Mucosa of gallbladder (tissue), 1 donor: ENCODE results near the gene KIFAP3. TPM values are rescaled to one million over a fixed set of nuclear protein-coding genes. Genes with fewer than 3 reads are reported as not detected.
"Not testable (repeated sequence)": the region's sequence is repeated elsewhere in the genome, so short reads cannot be mapped to it uniquely, and the experiment has no call there.

ENCODE experiments used
- DNase-seq: peaks from one replicate; pipeline ENCODE4 v3.0.0-alpha.2; 2020; ENCODE audit warnings: low spot score
- total RNA-seq: library from RNA; stranded (reverse); gene quantifications from one replicate; pipeline ENCODE4 v1.2.1, GENCODE V29; 2021
- donor health status: DM: no; HTN: no; CAD: no.

The KIFAP3 gene
- total RNA-seq, 1 donor from 2014 or later = 29.5 TPM

- no peak for DNase-seq
These were observed 150.4 kb downstream of the KIFAP3 start for GRCh38 chr1:169924063-169924462.

DNA sequence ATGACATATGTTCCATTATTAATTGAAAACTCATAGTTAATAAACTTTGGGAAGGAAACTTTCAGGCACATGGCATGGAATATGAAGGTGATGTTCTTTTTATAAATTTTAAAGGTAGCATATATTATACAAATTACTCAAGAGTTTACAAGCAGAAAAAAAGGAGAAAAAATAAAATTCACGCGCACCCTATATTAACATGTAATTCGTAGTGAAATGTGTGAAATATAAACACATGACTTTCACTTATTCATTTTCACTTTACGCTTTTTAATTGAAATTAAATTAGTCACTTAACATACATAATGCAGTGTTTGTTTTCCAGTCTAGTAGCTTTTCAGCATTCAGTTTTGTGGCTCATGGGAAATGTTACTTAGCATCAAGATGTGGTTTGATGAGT lies 153.4 kb downstream of the KIFAP3 start:
- DNase-seq = no peak

- DNase-seq = no peak
These were observed 155.6 kb downstream of the KIFAP3 start for GRCh38 chr1:169918927-169919326.

DNA sequence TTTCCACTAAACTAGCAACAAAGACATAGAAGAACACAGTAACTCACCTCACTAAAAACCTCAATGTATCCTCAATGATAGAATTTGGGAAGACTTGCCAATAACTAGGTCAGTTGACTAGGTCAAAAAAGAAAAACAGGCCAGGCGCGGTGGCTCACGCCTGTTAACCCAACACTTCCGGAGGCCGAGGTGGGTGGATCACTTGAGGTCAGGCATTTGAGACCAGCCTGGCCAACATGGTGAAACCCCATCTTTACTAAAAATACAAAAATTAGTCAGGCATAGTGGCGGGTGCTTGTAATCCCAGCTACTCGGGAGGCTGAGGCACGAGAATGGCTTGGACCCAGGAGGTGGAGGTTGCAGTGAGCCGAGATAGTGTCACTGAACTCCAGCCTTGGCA lies 156.3 kb downstream of the KIFAP3 start:
- DNase-seq = not testable (repeated sequence)

DNA sequence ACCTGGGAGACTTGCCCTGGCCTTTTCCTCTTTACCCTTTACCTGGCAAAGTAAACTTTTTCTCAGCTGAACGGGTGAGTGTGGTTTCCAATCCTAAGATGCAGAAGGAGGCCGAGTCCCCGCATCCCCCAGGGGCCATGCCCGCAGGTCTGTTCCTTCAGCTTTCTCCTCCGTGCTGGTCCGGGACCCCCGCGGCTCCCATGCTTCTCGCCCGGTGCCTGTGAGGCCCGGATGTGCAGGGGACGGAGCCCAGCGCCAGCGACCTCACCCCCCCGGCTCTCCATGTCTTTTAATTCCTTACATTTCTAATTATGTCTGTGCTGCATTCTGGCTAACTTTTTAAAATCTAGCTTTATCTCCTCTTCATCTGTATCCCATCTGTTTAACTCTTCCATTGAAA lies 159.3 kb downstream of the KIFAP3 start:
- DNase-seq = no peak

DNA sequence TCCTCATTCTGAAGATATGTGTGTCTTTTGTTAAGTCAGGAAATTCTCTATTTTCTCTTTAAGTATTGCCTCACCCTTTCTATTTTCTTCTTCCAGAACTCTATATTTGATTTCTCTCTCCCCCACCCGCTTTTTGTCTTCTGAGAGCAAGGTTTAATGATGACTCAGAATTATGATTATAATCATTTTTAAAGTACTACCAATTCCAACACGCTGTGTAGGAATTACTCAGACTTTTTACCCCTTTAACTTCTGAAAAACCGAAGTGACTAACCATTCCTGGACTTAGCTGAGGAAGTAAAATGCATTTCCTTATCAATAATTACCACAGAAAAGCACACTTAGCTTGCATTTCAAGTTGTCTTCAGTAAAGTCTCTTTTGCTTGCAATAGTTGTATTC lies 160.0 kb downstream of the KIFAP3 start:
- no peak for DNase-seq

DNA sequence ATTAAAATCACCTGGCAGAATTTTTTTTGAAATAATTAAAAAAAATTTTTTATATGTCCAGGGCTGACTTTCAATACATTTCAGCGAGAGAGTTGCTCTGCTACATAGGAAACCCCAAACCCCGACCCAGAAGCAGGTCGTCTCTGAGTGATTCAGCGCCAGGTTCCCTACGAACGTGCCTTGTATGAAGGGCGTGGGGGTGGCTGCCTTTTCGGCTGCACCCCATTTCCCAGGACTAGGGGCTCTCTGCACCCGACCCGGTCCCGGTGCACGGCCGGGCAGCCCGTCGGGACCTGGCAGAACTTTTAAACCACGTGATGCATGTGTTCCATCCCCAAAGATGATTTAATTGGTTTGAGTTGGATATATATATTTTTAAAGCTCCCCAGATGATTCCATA lies 165.0 kb downstream of the KIFAP3 start:
- no peak for DNase-seq

- no peak for DNase-seq
These were observed 167.6 kb downstream of the KIFAP3 start for GRCh38 chr1:169906938-169907337.

DNA sequence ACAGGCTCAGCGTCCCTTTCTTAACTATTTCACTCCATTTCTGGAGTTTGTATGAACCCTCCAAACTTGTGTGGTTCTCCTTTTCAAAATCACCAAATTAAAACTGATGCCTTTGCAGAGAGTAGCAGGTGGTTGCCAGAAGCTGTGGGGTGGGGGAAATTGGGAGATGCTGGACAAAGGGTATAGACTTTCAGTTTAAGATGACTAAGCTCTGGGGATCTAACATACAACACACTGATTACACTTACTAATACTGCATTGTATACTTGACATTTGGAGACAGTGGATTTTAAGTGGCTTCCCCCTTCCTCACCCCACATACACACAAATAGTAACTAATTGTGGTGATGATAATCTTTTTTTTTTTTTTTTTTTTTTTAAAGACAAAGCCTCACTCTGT lies 169.7 kb downstream of the KIFAP3 start:
- no peak for DNase-seq

DNA sequence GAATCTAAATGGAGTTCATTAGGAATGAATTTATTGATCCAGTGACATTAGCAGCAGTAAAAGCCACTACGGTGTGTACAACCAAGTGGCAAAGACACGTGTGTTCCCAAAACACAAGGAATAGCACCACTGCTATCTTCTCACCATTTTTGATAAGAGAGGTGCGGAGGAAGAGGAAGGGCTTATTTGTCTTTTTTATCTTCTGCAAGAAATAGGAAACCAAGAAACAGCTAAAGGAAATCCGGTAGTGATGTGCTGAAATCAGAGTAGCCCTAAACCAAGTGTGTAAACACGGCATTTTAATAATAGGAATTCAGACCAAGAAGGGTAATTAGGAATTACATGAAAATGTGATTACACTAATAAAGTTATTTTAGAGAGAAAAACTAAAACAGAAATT lies 171.7 kb downstream of the KIFAP3 start:
- DNase-seq = no peak

- no peak for DNase-seq
These were observed 173.4 kb downstream of the KIFAP3 start for GRCh38 chr1:169901115-169901514.

- no peak for DNase-seq
These were observed 173.9 kb downstream of the KIFAP3 start for GRCh38 chr1:169900571-169900970.

DNA sequence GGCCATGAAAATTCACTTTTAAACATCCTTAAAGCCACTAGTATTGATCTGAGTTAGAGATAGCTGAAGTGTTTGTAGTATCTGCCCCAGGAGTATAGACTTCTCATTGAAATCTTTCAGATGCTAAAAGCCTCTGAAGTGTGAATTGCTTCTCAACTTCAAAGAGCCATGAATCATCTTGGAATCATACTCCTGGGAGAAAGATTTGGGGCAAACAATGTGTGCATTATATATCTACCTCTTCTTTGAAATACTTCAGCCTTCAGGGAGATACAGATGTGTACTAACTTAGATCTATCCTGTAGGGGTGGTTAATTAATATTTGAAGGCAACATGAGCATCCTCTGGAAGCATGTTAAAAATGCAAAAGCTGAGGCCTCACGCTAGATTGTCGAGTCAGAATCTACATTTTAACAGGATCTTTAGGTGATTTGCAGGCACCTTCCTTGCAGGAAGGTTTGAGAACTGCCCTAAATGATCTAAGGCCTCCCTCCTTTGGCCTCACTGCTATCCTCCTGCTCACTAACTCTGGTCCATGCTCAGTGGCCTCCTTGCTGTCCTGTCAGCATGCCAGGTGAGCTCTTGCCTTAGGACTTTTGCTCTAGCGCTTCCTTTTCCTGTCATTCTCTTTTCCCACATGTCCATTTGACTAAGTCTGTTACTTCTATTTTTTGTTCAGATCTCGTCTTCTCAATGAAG lies 174.8 kb downstream of the KIFAP3 start:
- no peak for DNase-seq

- DNase-seq = no peak
These were observed 178.5 kb downstream of the KIFAP3 start for GRCh38 chr1:169896013-169896412.

GRCh38 chr1:169894424-169895145 lies 179.9 kb downstream of the KIFAP3 start:
- no peak for DNase-seq

DNA sequence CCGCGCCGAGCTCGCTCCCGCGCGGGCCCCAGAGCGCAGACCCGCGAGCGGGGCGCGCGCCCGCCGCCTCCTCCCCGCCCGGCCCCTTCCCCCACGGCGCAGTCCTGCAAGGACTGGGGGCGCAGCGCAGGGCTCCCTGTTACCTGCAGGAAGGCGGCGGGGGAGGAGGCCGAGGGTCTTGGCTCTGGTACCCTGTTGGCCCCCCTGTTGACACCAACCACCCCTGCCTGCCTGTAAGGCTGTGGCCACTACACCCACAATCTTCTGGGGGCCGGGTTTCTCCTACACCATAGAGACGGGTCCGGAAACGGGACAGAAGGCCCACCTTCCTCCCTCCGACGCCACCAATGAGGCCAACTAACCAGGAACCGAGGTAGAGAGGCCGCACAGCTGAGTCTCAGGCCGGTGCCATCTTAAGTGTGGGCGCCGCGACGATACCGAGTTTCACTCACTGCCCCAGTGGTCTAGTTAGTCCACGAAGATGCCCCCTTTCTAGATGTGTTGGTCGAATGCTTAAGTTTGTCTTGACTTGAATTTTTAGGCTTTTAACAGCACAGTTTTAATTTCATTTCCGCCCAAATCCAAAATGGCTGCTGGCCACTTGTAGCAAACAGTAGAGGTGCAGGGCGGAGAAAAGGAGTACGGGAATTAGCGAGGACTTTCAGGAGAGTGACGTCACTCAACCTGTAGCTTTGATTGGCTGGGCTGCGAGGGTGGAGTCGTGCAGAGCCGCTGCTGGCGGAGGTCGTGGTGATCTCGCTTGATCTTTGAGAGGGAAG lies 180.7 kb downstream of the KIFAP3 start, which contains the start of gene SCYL3:
TSS of gene SCYL3 (minus strand) at position 252 of the 779 bp plus-strand sequence. CDS start 5,056 bp downstream, outside the sequence.
- DNase-seq = peak; percentile 95

DNA sequence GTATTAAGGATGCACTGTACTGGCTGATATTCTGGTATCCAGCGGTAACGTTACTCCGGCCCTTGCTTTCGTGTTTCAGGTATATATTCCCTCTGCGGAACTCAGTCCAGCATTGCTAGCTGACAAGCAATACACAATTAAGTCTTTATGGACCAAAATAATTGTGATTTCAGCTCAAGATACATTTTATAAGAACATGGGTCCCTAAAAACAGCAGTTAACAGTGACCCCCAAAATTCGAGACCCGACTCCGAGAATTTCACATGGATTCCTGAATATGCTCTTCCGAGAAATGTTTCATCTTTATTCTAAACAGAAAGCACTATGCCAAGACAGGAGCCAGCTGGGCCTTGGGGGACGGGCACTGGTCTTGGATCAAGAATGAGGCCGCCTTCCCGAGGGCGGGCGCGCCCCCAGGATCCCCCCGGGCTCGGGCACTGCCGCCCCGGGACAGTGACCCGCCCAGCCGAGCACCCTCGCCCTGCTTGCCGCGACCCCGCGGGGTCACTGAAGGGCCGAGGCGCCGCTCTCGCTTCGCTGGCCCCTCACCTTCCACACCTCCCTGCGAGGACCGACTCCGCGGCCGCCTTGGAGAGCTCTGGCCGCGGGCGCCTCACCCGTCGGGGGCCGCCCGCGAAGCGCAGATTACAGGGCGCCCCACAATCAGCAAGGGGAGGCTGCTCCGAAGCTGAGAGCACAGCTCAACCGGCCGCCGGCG lies 181.4 kb downstream of the KIFAP3 start:
- DNase-seq = no peak

DNA sequence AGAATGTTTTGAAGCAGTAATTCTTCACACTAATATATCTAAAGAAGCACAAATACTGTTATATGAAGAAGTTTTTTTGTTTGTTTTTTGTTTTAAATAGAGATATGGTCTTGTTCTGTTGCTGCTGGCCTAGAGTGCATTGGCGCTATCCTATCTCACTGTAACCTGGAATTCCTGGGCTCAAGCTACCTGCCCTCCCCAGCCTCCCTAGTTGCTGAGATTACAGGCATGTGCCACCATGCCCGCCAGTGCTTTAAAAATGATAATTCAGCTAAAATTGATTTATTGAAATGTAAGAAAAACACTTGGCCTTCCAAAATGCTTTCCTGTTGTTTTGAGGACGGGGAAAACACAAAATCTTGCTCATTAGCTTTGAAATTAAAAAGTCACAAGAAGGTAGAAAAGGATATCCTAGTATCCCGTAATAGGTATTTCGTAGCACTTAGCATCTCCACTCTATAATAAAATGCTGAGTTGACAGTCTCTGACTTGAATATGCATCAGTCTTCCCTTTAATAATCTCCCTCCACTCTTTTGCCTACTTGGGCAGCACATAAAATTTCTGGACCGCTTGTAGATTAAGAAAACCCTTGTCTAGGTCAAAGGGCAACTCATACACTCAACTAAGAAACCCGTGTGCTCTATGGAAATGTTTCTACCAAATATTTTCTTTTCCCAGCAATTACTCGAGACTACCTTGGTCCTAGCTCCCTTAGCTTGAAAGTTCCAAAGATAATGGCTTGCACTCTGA lies 182.1 kb downstream of the KIFAP3 start:
- DNase-seq = no peak

- DNase-seq = peak; percentile 72
These were observed 183.0 kb downstream of the KIFAP3 start for GRCh38 chr1:169891539-169891885.

GRCh38 chr1:169890761-169891538 lies 183.5 kb downstream of the KIFAP3 start:
- DNase-seq = no peak
